Measurements from ENCODE around the gene PRDX1. TPM values are rescaled to one million over a fixed set of nuclear protein-coding genes. Genes with fewer than 3 reads are reported as not detected.

Gene PRDX1
- total and polyA plus RNA-seq, 2 of the 13 experiments (the other 11 are each of a cell fraction or from before 2014, with no cell fraction given): 761 to 1,898 TPM

DNA sequence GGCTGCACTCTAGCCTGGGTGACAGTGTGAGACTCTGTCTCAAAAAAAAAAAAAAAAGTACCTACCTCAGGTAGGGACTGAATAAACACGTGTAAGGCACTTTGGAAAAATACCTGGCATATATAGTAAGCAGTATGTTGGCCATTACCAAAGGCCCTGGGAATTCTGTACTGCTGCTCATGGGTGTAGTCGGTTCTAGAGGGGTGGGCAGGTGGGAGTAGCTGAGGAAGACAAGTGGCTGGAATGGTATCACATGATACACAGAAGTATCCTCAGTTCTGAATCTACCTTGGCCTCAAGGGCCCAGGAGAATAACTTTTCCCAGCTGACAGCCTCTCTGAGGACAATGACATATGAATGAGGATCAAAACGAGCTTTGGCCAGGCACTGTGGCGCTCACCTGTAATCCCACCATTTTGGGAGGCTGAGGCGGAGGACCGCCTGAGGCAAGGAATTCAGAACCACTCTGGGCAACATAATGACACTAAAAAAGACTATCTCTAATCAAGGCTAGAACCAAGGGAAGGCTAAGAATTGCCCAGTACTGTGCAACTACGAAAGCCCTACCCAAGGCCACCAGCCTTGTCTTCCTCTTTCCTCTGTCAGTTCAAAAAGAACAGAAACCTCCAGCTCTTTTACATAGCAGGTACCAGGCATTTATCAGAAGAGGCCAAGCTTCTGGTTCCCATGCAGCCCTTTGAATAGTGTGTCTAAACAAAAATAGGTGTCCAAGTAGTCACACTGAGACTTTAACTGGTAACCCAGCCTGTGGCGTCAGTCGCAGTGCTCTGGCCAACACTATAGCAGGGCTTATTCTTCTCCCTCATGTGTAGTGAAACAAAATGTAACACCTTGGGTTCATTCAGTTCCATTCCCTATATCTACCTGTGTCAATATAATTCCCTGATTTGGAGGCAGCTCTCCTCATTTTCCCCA, 11.4 kb downstream of the PRDX1 start:
- Histone ChIP-seq H3K36me3 (replicated peaks in 1 of 2; ENCODE audit: control insufficient read depth in 1 of 2, insufficient read depth in 2 of 2, low read length in 2 of 2) (peaks cover 30 to 60% of the 10 kb centered on the region in 2 experiments), H3K9ac (ENCODE audit: insufficient read depth, low read depth, low read length) (no peak overlapping the region), H3K9me3 (ENCODE audit: low read length) (no peaks in the 10 kb centered on the region), H3K79me2 (ENCODE audit: insufficient read depth, low read length) (peaks cover 12% of the 10 kb centered on the region), H3K27me3 (ENCODE audit: control insufficient read depth in 1 of 2, insufficient read depth in 2 of 2, low read length in 2 of 2) (no peaks in the 10 kb centered on the region), H3K27ac (ENCODE audit: extremely low read length, insufficient read depth, low read length) (peak overlapping the region; percentile 8), H3K4me2 (ENCODE audit: low read depth, low read length) (no peak overlapping the region), H3K4me1 (ENCODE audit: insufficient read depth, low read length) (peaks cover 45% of the 10 kb centered on the region), H4K20me1 (ENCODE audit: insufficient read depth, low read length) (peaks cover 31% of the 10 kb centered on the region), H2AFZ (ENCODE audit: low read length) (no peak overlapping the region), H3K4me3 (replicated peaks in 1 of 3; ENCODE audit: insufficient read depth in 1 of 3, low read depth in 2 of 3, low read length in 3 of 3) (no peak overlapping the region)
- FAIRE-seq (no peak), ATAC-seq (no peak), DNase-seq (ENCODE audit: low spot score) (no peak)
- in situ Hi-C loops (cut with HindIII; ENCODE audit: extremely low pct_ligation_motif_present, low pct_unique_long_range_greater_than_20kb): loop anchor here (5.0 kb wide), 1 partner anchor 57 kb away; no protein-coding TSS in a partner anchor
- intact Hi-C loops (cut with micrococcal nuclease; ENCODE audit: unreplicated experiment): no loop called here
- WGBS (ENCODE audit: low lambda C conversion rate): 84% methylated on average over 9 of the region's 9 CpGs
- POLR2A ChIA-PET: interaction anchor here (1.0 to 8.0 kb wide), 7 partner anchors 9 to 59 kb away, joined by 3 to 110 read pairs (median 18); partner anchors contain the start of genes CCDC163, MMACHC, PRDX1 and TESK2
- CTCF ChIA-PET (ENCODE audit: low intra/inter-chr PET ratio, low total read pairs): interaction anchor here (3.6 kb wide), 1 partner anchor 59 kb away, joined by 49 read pairs; no protein-coding TSS in a partner anchor
- BruUV-seq (replicated peaks): TSS peak; percentile 47
- 0 out of 2 replicates have a peak, but pooled peaks have one; percentile 24 for TF ChIP-seq SSRP1 (CRISPR knock-in tag; IDR thresholded peaks at IDR 0.05)
- TF ChIP-seq POLR2A (IDR thresholded peaks at IDR 0.05; ENCODE audit: insufficient read depth in 1 of 2, low read depth in 2 of 2, low read length in 2 of 2): peak; percentile 16 to 54; a peak in 3 of 4 replicates
- TF ChIP-seq ZNF30 (CRISPR knock-in tag; IDR thresholded peaks at IDR 0.05): no peak
- TF ChIP-seq ZNF775 (CRISPR knock-in tag; IDR thresholded peaks at IDR 0.05; ENCODE audit: borderline replicate concordance): no peak
- no peak for TF ChIP-seq HNRNPLL (IDR thresholded peaks at IDR 0.05; ENCODE audit: low read depth, low read length, poor library complexity, severe bottlenecking)
- no peak for TF ChIP-seq ZNF660 (CRISPR knock-in tag; IDR thresholded peaks at IDR 0.05; ENCODE audit: borderline replicate concordance, low read depth)
- 0 out of 2 replicates have a peak, but pooled peaks have one; percentile 40 for TF ChIP-seq POLR2AphosphoS2 (IDR thresholded peaks at IDR 0.05; ENCODE audit: low read depth, low read length)
- no peak for TF ChIP-seq CAMTA2 (CRISPR knock-in tag; IDR thresholded peaks at IDR 0.05; ENCODE audit: borderline replicate concordance)
- peak; percentile 77 for TF ChIP-seq RBFOX2 (IDR thresholded peaks at IDR 0.05; ENCODE audit: low read depth, low read length)
- no peak for TF ChIP-seq PCBP2 (optimal IDR thresholded peaks at IDR 0.05; ENCODE audit: low read depth, low read length, poor library complexity, severe bottlenecking)
- no peak for TF ChIP-seq MED1 (CRISPR knock-in tag; IDR thresholded peaks at IDR 0.05)
- TF ChIP-seq HHEX (CRISPR knock-in tag; IDR thresholded peaks at IDR 0.05): no peak
- TF ChIP-seq MED13 (CRISPR knock-in tag; IDR thresholded peaks at IDR 0.05): no peak
- 0 out of 2 replicates have a peak, but pooled peaks have one; percentile 33 for TF ChIP-seq ZC3H13 (CRISPR knock-in tag; IDR thresholded peaks at IDR 0.05)
- TF ChIP-seq CHD2 (IDR thresholded peaks at IDR 0.05; ENCODE audit: low read depth, low read length): no peak
- TF ChIP-seq ZNF850 (CRISPR knock-in tag; conservative IDR thresholded peaks at IDR 0.05): no peak
- no peak for TF ChIP-seq ZNF513 (CRISPR knock-in tag; conservative IDR thresholded peaks at IDR 0.05)
- TF ChIP-seq, protein P1, sequence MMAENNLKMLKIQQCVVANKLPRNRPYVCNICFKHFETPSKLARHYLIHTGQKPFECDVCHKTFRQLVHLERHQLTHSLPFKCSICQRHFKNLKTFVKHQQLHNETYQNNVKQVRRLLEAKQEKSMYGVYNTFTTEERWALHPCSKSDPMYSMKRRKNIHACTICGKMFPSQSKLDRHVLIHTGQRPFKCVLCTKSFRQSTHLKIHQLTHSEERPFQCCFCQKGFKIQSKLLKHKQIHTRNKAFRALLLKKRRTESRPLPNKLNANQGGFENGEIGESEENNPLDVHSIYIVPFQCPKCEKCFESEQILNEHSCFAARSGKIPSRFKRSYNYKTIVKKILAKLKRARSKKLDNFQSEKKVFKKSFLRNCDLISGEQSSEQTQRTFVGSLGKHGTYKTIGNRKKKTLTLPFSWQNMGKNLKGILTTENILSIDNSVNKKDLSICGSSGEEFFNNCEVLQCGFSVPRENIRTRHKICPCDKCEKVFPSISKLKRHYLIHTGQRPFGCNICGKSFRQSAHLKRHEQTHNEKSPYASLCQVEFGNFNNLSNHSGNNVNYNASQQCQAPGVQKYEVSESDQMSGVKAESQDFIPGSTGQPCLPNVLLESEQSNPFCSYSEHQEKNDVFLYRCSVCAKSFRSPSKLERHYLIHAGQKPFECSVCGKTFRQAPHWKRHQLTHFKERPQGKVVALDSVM (CRISPR knock-in tag; IDR thresholded peaks at IDR 0.05): no peak
- no peak for TF ChIP-seq PITX1 (CRISPR knock-in tag; IDR thresholded peaks at IDR 0.05)
- TF ChIP-seq GTF2F1 (IDR thresholded peaks at IDR 0.05; ENCODE audit: low read length): no peak
- TF ChIP-seq U2AF1 (optimal IDR thresholded peaks at IDR 0.05; ENCODE audit: low read depth, low read length): no peak
- peak; percentile 57 for TF ChIP-seq POLR2G (IDR thresholded peaks at IDR 0.05; ENCODE audit: low read depth, low read length)

Data from HepG2 (cell line).